Measurements from ENCODE around the gene DKKL1.
A peak's percentile ranks its signal among the peaks of the same experiment; 100 is the strongest.

Gene DKKL1

GRCh38 chr19:49391581-49392399 is 28.1 kb downstream of the DKKL1 start:
- Mint-ChIP-seq H3K27me3 (peaks cover 5% of the 10 kb centered on the region), H3K36me3 (ENCODE audit: low read depth) (no peaks in the 10 kb centered on the region), H3K4me3 (no peak overlapping the region), H3K9me3 (no peaks in the 10 kb centered on the region), H3K27ac (peak overlapping the region; percentile 49), H3K4me1 (peaks cover 23% of the 10 kb centered on the region)
- DNase-seq: peak; percentile 77
- ATAC-seq: peak; percentile 89

GRCh38 chr19:49393881-49394280 is 30.2 kb downstream of the DKKL1 start:
- no peaks in the 10 kb centered on the region for H3K36me3 Mint-ChIP-seq (ENCODE audit: low read depth)
- H3K27me3 Mint-ChIP-seq: peaks cover 5% of the 10 kb centered on the region
- no peak overlapping the region for H3K4me3 Mint-ChIP-seq
- H3K9me3 Mint-ChIP-seq: no peaks in the 10 kb centered on the region
- DNase-seq: no peak
- no peak overlapping the region for H3K27ac Mint-ChIP-seq
- no peak for ATAC-seq
- peaks cover 17% of the 10 kb centered on the region for H3K4me1 Mint-ChIP-seq

GRCh38 chr19:49395581-49396407 is 32.1 kb downstream of the DKKL1 start:
- no peak for ATAC-seq
- Mint-ChIP-seq H3K4me3 (no peak overlapping the region), H3K4me1 (peaks cover 18% of the 10 kb centered on the region), H3K36me3 (ENCODE audit: low read depth) (no peaks in the 10 kb centered on the region), H3K27me3 (peaks cover 5% of the 10 kb centered on the region), H3K9me3 (no peaks in the 10 kb centered on the region), H3K27ac (no peak overlapping the region)
- no peak for DNase-seq

- no peaks in the 10 kb centered on the region for H3K9me3 Mint-ChIP-seq
- H3K4me3 Mint-ChIP-seq: no peak overlapping the region
- no peak overlapping the region for H3K27ac Mint-ChIP-seq
Observed at GRCh38 chr19:49396738-49397505, 33.2 kb downstream of the DKKL1 start.

GRCh38 chr19:49398001-49398615 is 34.4 kb downstream of the DKKL1 start:
- peak overlapping the region; percentile 44 for H3K27ac Mint-ChIP-seq
- H3K36me3 Mint-ChIP-seq (ENCODE audit: low read depth): no peaks in the 10 kb centered on the region
- no peaks in the 10 kb centered on the region for H3K9me3 Mint-ChIP-seq
- ATAC-seq: no peak
- peaks cover 9% of the 10 kb centered on the region for H3K4me1 Mint-ChIP-seq
- no peak for DNase-seq
- H3K4me3 Mint-ChIP-seq: no peak overlapping the region
- H3K27me3 Mint-ChIP-seq: peaks cover 1% of the 10 kb centered on the region

More at GRCh38 chr19:49396738-49397505, 33.2 kb downstream of the DKKL1 start:
- no peaks in the 10 kb centered on the region for H3K36me3 Mint-ChIP-seq (ENCODE audit: low read depth)
- peaks cover 4% of the 10 kb centered on the region for H3K27me3 Mint-ChIP-seq
- DNase-seq (no peak), ATAC-seq (no peak)
- peaks cover 13% of the 10 kb centered on the region for H3K4me1 Mint-ChIP-seq

- no peaks in the 10 kb centered on the region for H3K9me3 Mint-ChIP-seq
- peaks cover 11% of the 10 kb centered on the region for H3K4me1 Mint-ChIP-seq
- ATAC-seq: no peak
- H3K27ac Mint-ChIP-seq: no peak overlapping the region
- peaks cover 1% of the 10 kb centered on the region for H3K27me3 Mint-ChIP-seq
- H3K4me3 Mint-ChIP-seq: no peak overlapping the region
- DNase-seq: no peak
- no peaks in the 10 kb centered on the region for H3K36me3 Mint-ChIP-seq (ENCODE audit: low read depth)
Observed at GRCh38 chr19:49398931-49399330, 35.3 kb downstream of the DKKL1 start.

GRCh38 chr19:49400029-49400428 is 36.4 kb downstream of the DKKL1 start:
- H3K27me3 Mint-ChIP-seq: no peaks in the 10 kb centered on the region
- ATAC-seq (no peak), DNase-seq (no peak)
- no peaks in the 10 kb centered on the region for H3K9me3 Mint-ChIP-seq
- no peaks in the 10 kb centered on the region for H3K36me3 Mint-ChIP-seq (ENCODE audit: low read depth)
- no peak overlapping the region for H3K4me3 Mint-ChIP-seq
- H3K27ac Mint-ChIP-seq: no peak overlapping the region
- peaks cover 11% of the 10 kb centered on the region for H3K4me1 Mint-ChIP-seq

GRCh38 chr19:49403404-49404187 is 39.9 kb downstream of the DKKL1 start:
- DNase-seq (no peak), ATAC-seq (peak; percentile 51)
- H3K4me1 Mint-ChIP-seq: peaks cover 16% of the 10 kb centered on the region
- H3K27me3 Mint-ChIP-seq: no peaks in the 10 kb centered on the region
- H3K9me3 Mint-ChIP-seq: no peaks in the 10 kb centered on the region
- no peak overlapping the region for H3K27ac Mint-ChIP-seq
- no peak overlapping the region for H3K4me3 Mint-ChIP-seq
- no peaks in the 10 kb centered on the region for H3K36me3 Mint-ChIP-seq (ENCODE audit: low read depth)

GRCh38 chr19:49407079-49407478 is 43.4 kb downstream of the DKKL1 start:
- ATAC-seq: no peak
- H3K27ac Mint-ChIP-seq: no peak overlapping the region
- H3K9me3 Mint-ChIP-seq: no peaks in the 10 kb centered on the region
- peaks cover 37% of the 10 kb centered on the region for H3K4me1 Mint-ChIP-seq
- H3K36me3 Mint-ChIP-seq (ENCODE audit: low read depth): no peaks in the 10 kb centered on the region
- no peak for DNase-seq
- no peaks in the 10 kb centered on the region for H3K27me3 Mint-ChIP-seq
- H3K4me3 Mint-ChIP-seq: no peak overlapping the region

- H3K4me1 Mint-ChIP-seq: peaks cover 37% of the 10 kb centered on the region
- DNase-seq: no peak
- H3K9me3 Mint-ChIP-seq: no peaks in the 10 kb centered on the region
- H3K4me3 Mint-ChIP-seq: no peak overlapping the region
- ATAC-seq: no peak
- no peaks in the 10 kb centered on the region for H3K27me3 Mint-ChIP-seq
- no peaks in the 10 kb centered on the region for H3K36me3 Mint-ChIP-seq (ENCODE audit: low read depth)
- no peak overlapping the region for H3K27ac Mint-ChIP-seq
Observed at GRCh38 chr19:49407482-49408015, 43.9 kb downstream of the DKKL1 start.

- Mint-ChIP-seq H3K4me1 (peaks cover 34% of the 10 kb centered on the region), H3K27ac (peak overlapping the region; percentile 80), H3K9me3 (no peaks in the 10 kb centered on the region), H3K27me3 (no peaks in the 10 kb centered on the region), H3K4me3 (peak overlapping the region; percentile 58), H3K36me3 (ENCODE audit: low read depth) (no peaks in the 10 kb centered on the region)
- DNase-seq (no peak), ATAC-seq (peak; percentile 55)
Observed at GRCh38 chr19:49408816-49409440, 45.3 kb downstream of the DKKL1 start.

GRCh38 chr19:49409441-49410029 is 45.9 kb downstream of the DKKL1 start:
- H3K4me1 Mint-ChIP-seq: peaks cover 34% of the 10 kb centered on the region
- no peak for DNase-seq
- peak overlapping the region; percentile 58 for H3K4me3 Mint-ChIP-seq
- ATAC-seq: peak; percentile 30
- no peaks in the 10 kb centered on the region for H3K36me3 Mint-ChIP-seq (ENCODE audit: low read depth)
- no peaks in the 10 kb centered on the region for H3K9me3 Mint-ChIP-seq
- H3K27ac Mint-ChIP-seq: peak overlapping the region; percentile 80
- H3K27me3 Mint-ChIP-seq: no peaks in the 10 kb centered on the region
